Type B pancreatic cell (in vitro differentiated cells): ENCODE results near the gene KRT75. TPM values are rescaled to one million over a fixed set of nuclear protein-coding genes. Genes with fewer than 3 reads are reported as not detected.

ENCODE experiments used
- DNase-seq: peaks from one replicate; pipeline ENCODE4 v3.0.0; 2021; ENCODE audit warnings: mixed read lengths; ENCODE audit not compliant: unreplicated experiment; ENCODE audit errors: extremely low spot score
- H3K27ac Mint-ChIP-seq: 2 replicates; pipeline ENCODE4 v1.8.0; 2021; ENCODE audit warnings: mild to moderate bottlenecking, mixed read lengths
- H3K27me3 Mint-ChIP-seq: 2 replicates; pipeline ENCODE4 v1.8.0; 2021; ENCODE audit warnings: mixed read lengths
- H3K36me3 Mint-ChIP-seq: 2 replicates; pipeline ENCODE4 v1.8.0; 2021; ENCODE audit warnings: mixed read lengths
- H3K4me1 Mint-ChIP-seq: one replicate; pipeline ENCODE4 v1.8.0; 2021; ENCODE audit warnings: mixed read lengths; ENCODE audit not compliant: unreplicated experiment
- H3K4me3 Mint-ChIP-seq: 2 replicates; pipeline ENCODE4 v1.8.0; 2021; ENCODE audit warnings: mild to moderate bottlenecking, mixed read lengths
- H3K9me3 Mint-ChIP-seq: 2 replicates; pipeline ENCODE4 v1.8.0; 2021; ENCODE audit warnings: mixed read lengths
- CTCF ChIP-seq: fragments of 200-600 bp; sonication (generic); conservative IDR thresholded peaks from 2 replicates; pipeline ENCODE4 v1.5.0; 2021; ENCODE audit warnings: antibody characterized with exemption, mild to moderate bottlenecking
- total RNA-seq: library from RNA; stranded (reverse); gene quantifications from 2 replicates; pipeline ENCODE4 v1.2.1, GENCODE V29; 2021; ENCODE audit warnings: low replicate concordance

The KRT75 gene
- total RNA-seq, 1 donor from 2014 or later: not detected

DNA sequence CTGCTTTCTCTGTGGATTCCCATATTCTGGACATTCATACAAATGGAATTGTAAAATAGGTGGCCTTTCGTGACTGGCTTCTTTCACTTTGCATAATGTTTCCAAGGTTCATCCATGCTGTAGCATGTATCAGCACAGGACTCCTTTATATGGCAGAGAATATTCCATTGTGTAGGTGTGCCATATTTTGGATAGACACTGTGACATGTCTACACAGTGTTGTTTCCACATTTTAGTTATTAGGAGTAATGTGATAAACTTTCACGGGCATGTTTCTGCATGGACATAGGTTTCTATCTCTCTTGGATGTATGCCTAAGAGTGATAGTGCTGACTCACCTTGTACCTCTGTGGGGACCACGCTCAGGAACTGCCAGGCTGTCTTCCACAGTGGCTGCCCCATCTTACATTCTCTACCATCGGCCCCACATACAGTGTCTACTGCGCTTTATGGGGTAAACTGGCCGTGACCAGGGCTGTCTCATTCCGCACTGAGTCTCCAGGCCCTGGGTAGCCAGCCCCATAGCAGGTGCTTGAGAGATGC lies 41.6 kb downstream of the KRT75 start:
- no peak for DNase-seq
- Mint-ChIP-seq H3K27ac (no peak overlapping the region), H3K4me3 (no peak overlapping the region), H3K27me3 (peaks cover 25% of the 10 kb centered on the region), H3K36me3 (no peaks in the 10 kb centered on the region), H3K9me3 (no peaks in the 10 kb centered on the region), H3K4me1 (peaks cover 4% of the 10 kb centered on the region)
- TF ChIP-seq CTCF: no peak

DNA sequence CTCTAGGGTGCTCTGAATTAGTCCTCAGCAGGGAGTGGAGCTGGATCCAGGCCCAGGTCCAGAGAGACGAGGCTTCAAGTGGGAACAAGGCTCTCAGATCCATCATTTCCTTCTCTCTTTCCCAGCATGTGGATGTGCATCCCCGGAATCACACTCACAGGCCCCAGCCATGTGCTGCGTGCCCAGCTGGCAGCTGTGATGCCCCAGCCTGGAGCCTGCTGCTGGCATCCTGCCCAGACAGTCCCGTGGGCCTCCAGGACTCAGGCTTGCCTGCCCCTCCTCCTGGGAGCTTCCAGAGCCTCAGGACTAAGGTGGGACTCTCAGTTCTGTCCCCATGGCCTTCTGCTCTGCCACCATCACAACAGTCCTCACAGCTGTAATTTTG lies 42.6 kb downstream of the KRT75 start:
- no peak overlapping the region for H3K4me3 Mint-ChIP-seq
- DNase-seq: no peak
- H3K27me3 Mint-ChIP-seq: peaks cover 16% of the 10 kb centered on the region
- H3K27ac Mint-ChIP-seq: no peak overlapping the region
- no peak for TF ChIP-seq CTCF
- H3K4me1 Mint-ChIP-seq: peaks cover 4% of the 10 kb centered on the region
- no peaks in the 10 kb centered on the region for H3K36me3 Mint-ChIP-seq
- H3K9me3 Mint-ChIP-seq: no peaks in the 10 kb centered on the region

DNA sequence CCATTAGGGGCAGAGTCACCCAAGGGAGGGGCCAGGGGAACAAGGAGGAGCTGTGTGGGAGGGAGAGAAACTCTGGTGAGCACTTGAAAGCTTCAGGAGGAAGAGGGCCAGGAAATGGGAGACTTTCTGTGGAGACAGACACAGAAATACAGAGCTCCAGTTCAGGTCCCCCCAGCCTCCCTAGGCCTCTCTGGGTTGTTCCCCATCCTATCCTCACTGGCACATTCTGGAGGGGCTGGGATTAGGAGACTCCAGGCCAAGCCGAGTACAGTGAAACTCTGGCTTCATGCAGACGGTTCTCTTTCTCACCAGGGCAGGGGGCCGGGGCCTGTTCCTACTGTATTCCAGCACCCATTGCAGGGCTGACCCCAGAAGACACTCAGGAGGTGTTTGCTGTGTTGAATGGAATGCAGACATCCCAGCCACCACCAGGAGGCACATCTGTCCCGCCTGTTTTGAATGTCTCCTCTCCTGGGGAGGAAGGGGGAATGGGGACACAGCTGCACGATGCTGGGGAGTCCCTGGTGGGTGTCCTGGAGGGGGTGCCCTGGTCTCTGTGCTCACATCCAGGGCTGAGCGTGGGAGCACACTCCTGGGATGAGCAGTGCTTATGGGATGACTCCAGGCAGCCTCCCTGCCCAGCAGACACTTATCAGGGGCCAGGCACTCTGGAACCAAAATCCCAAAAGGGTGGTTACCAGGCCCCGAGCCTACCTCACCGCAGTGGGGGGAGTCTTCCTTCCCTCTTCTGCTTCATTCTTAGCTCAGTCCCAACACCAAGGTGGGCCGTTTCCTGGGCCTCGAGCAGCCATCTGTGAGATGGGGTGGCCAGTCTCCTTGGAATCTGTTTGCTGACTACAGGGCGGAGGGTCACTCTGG lies 43.2 kb downstream of the KRT75 start:
- Mint-ChIP-seq H3K4me1 (peaks cover 4% of the 10 kb centered on the region), H3K27ac (no peak overlapping the region), H3K9me3 (no peaks in the 10 kb centered on the region), H3K27me3 (peaks cover 11% of the 10 kb centered on the region), H3K36me3 (no peaks in the 10 kb centered on the region), H3K4me3 (no peak overlapping the region)
- DNase-seq: no peak
- peak; percentile 71 for TF ChIP-seq CTCF

DNA sequence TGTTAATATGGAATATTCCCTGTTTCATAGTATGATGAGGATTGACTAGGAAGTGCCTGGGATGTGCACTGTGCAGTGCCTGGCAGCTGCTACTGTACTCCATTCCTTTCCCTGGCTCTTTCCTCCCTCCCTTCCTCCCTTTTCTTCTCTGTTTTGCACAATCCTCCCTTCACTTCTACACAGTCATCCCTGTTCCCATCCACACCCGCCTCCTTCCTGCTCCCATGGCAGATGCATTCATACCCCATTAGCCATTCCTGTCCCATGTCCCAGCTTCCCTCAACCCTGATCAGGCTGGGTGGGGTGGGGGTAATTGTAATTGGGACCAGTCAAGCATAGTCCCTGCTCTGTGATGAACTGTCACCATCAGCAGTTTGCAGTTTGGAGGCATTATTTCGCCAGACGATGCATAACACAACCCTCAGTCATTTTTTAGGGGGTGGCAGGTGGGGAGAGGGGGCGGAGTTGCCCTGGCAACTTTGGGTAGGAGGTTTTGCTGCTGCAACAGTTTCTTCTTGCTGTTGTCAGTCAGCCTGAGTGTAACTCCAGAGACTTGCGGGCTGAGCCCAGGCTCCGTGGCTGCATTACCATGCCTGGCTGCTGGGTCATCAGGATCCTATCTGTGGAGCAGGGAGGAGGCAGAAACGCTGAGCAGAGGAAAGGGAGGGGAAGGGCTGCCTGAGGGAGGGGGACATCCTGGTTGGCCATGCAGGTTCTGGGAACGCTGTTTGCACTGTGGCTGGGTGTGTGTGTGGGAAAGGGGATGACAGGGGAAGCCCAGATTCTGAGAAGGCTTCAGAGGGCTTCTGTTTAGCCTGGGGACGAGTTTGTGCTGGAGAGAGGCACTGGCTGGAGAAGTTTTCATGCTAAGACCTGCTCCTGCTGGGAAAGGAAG lies 44.6 kb downstream of the KRT75 start:
- no peak for DNase-seq
- peak overlapping the region; percentile 13 for H3K27ac Mint-ChIP-seq

More for the DNA sequence above, 44.6 kb downstream of the KRT75 start:
- Mint-ChIP-seq H3K4me3 (peak overlapping the region; percentile 41), H3K36me3 (no peaks in the 10 kb centered on the region), H3K27me3 (peaks cover 10% of the 10 kb centered on the region), H3K9me3 (no peaks in the 10 kb centered on the region), H3K4me1 (peaks cover 4% of the 10 kb centered on the region)
- TF ChIP-seq CTCF: no peak
